ENCODE measurements around the gene EMP3. TPM values are rescaled to one million over a fixed set of nuclear protein-coding genes. Genes with fewer than 3 reads are reported as not detected.

The EMP3 gene
- total RNA-seq, 1 experiment from 2014 or later: 92.9 TPM

DNA sequence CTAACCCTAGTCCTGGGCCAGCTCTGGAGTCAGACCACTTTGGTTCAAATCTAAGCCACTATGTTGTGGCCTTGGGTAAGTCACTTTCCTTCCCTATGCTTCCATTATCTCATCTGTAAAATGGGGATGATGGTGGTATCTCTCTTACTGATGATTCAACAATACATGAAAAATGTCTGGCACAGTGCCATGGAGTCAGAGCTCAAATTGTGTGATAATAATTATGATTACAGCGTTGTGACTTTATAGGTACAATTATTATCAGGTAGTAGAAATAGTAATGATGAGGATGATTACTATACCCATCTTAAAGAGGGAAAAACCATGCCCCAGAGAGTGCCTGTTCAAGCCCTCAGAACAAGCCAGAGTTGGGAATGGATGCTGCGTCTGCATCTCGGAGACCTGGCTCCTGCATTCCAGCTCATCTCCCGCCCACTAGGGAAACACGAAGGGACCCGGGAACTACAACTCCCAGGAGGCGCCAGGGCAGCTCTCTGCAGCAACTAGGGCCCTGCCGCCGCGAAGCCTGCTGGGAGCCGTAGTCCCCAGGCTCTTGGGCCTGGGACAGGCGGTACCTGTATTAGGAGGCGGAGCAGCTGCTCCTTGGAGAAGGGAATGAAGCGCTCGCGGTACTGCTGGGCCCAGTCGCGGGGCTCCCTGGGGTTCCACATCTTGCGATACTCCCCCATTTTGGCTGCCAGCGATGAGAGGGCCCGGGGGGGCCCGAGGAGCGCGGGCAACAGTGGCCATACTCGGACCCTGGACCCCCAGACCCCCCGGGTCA, 37.6 kb downstream of the EMP3 start:
- TF ChIP-seq ZNF274 (IDR thresholded peaks at IDR 0.05; ENCODE audit: low read depth, low read length): no peak
- peak; percentile 73; the same call in 1 of the 2 replicates for TF ChIP-seq ZFX (IDR thresholded peaks at IDR 0.05)
- TF ChIP-seq YY1 (IDR thresholded peaks at IDR 0.05; ENCODE audit: extremely low read depth, insufficient replicate concordance, low read depth, low read length): peak; percentile 51
- TF ChIP-seq, protein P1, sequence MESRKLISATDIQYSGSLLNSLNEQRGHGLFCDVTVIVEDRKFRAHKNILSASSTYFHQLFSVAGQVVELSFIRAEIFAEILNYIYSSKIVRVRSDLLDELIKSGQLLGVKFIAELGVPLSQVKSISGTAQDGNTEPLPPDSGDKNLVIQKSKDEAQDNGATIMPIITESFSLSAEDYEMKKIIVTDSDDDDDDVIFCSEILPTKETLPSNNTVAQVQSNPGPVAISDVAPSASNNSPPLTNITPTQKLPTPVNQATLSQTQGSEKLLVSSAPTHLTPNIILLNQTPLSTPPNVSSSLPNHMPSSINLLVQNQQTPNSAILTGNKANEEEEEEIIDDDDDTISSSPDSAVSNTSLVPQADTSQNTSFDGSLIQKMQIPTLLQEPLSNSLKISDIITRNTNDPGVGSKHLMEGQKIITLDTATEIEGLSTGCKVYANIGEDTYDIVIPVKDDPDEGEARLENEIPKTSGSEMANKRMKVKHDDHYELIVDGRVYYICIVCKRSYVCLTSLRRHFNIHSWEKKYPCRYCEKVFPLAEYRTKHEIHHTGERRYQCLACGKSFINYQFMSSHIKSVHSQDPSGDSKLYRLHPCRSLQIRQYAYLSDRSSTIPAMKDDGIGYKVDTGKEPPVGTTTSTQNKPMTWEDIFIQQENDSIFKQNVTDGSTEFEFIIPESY (IDR thresholded peaks at IDR 0.05; ENCODE audit: extremely low read depth, insufficient replicate concordance, low read length): peak; percentile 34
- no peak for TF ChIP-seq SP1 (IDR thresholded peaks at IDR 0.05; ENCODE audit: low read depth)
- TF ChIP-seq, protein P2, sequence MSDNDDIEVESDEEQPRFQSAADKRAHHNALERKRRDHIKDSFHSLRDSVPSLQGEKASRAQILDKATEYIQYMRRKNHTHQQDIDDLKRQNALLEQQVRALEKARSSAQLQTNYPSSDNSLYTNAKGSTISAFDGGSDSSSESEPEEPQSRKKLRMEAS (IDR thresholded peaks at IDR 0.05): no peak
- peak; percentile 71 for TF ChIP-seq POLR2AphosphoS5 (IDR thresholded peaks at IDR 0.05; ENCODE audit: low read depth, low read length)
- TF ChIP-seq, protein P3, sequence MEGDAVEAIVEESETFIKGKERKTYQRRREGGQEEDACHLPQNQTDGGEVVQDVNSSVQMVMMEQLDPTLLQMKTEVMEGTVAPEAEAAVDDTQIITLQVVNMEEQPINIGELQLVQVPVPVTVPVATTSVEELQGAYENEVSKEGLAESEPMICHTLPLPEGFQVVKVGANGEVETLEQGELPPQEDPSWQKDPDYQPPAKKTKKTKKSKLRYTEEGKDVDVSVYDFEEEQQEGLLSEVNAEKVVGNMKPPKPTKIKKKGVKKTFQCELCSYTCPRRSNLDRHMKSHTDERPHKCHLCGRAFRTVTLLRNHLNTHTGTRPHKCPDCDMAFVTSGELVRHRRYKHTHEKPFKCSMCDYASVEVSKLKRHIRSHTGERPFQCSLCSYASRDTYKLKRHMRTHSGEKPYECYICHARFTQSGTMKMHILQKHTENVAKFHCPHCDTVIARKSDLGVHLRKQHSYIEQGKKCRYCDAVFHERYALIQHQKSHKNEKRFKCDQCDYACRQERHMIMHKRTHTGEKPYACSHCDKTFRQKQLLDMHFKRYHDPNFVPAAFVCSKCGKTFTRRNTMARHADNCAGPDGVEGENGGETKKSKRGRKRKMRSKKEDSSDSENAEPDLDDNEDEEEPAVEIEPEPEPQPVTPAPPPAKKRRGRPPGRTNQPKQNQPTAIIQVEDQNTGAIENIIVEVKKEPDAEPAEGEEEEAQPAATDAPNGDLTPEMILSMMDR (IDR thresholded peaks at IDR 0.05 in 2 of 3, conservative IDR thresholded peaks at IDR 0.05 in 1 of 3; ENCODE audit: borderline replicate concordance in 1 of 3, insufficient read depth in 1 of 3, low read depth in 2 of 3, low read length in 2 of 3): no peak
- TF ChIP-seq, protein P4, sequence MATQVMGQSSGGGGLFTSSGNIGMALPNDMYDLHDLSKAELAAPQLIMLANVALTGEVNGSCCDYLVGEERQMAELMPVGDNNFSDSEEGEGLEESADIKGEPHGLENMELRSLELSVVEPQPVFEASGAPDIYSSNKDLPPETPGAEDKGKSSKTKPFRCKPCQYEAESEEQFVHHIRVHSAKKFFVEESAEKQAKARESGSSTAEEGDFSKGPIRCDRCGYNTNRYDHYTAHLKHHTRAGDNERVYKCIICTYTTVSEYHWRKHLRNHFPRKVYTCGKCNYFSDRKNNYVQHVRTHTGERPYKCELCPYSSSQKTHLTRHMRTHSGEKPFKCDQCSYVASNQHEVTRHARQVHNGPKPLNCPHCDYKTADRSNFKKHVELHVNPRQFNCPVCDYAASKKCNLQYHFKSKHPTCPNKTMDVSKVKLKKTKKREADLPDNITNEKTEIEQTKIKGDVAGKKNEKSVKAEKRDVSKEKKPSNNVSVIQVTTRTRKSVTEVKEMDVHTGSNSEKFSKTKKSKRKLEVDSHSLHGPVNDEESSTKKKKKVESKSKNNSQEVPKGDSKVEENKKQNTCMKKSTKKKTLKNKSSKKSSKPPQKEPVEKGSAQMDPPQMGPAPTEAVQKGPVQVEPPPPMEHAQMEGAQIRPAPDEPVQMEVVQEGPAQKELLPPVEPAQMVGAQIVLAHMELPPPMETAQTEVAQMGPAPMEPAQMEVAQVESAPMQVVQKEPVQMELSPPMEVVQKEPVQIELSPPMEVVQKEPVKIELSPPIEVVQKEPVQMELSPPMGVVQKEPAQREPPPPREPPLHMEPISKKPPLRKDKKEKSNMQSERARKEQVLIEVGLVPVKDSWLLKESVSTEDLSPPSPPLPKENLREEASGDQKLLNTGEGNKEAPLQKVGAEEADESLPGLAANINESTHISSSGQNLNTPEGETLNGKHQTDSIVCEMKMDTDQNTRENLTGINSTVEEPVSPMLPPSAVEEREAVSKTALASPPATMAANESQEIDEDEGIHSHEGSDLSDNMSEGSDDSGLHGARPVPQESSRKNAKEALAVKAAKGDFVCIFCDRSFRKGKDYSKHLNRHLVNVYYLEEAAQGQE (IDR thresholded peaks at IDR 0.05; ENCODE audit: low read depth): no peak
- Histone ChIP-seq H3K79me2 (ENCODE audit: insufficient read depth, low read length) (no peaks in the 10 kb centered on the region), H3K9ac (ENCODE audit: low read length) (peak overlapping the region; percentile 83), H3K36me3 (ENCODE audit: control insufficient read depth in 1 of 2, insufficient read depth in 2 of 2, low read length in 2 of 2) (no peaks in the 10 kb centered on the region), H3K9me2 (ENCODE audit: insufficient read depth) (no peaks in the 10 kb centered on the region), H4K20me1 (ENCODE audit: insufficient read depth) (no peaks in the 10 kb centered on the region), H3K27ac (ENCODE audit: low read depth, low read length) (peak overlapping the region; percentile 86), H3K9me3 (ENCODE audit: control insufficient read depth in 1 of 2, insufficient read depth in 1 of 2, low read depth in 1 of 2, low read length in 2 of 2) (no peaks in the 10 kb centered on the region), H3K27me3 (ENCODE audit: insufficient read depth, low read length) (no peaks in the 10 kb centered on the region), H3K4me3 (replicated peaks in 1 of 2; ENCODE audit: low read depth in 1 of 2, low read length in 2 of 2) (peak overlapping the region; percentile 62 to 69), H3K4me1 (ENCODE audit: control insufficient read depth in 1 of 2, insufficient read depth in 2 of 2, low read length in 2 of 2) (peaks cover 5 to 24% of the 10 kb centered on the region in 2 experiments), H2AFZ (ENCODE audit: low read depth, low read length, poor library complexity, severe bottlenecking) (no peak overlapping the region), H3K4me2 (ENCODE audit: low read length) (peak overlapping the region; percentile 92)
- POLR2A ChIA-PET: interaction anchor here (0.8 to 2.4 kb wide), 6 partner anchors 9 to 1090 kb away, joined by 3 to 30 read pairs (median 6); partner anchors contain the start of genes ALDH16A1, EMP3, RPL18 and SPHK2
- RAD21 ChIA-PET (ENCODE audit: low non-redundant PET in 1 of 2, low total read pairs in 2 of 2, uncharacterized antibody in 2 of 2, unreplicated experiment in 2 of 2): interaction anchor here (0.5 to 1.1 kb wide), 4 partner anchors 29 to 130 kb away, joined by 3 to 8 read pairs (median 3); no protein-coding TSS in a partner anchor
- ATAC-seq: peak; percentile 87
- intact Hi-C loops (cut with micrococcal nuclease): loop anchor here (5.0 kb wide), 1 partner anchor 34 kb away; no protein-coding TSS in a partner anchor
- CTCF ChIA-PET: interaction anchor here (0.8 to 2.5 kb wide), 8 partner anchors 9 to 226 kb away, joined by 3 to 24 read pairs (median 8); partner anchors contain the start of genes GRIN2D and KDELR1
- BruUV-seq (replicated peaks): no TSS peak
- DNase-seq (ENCODE audit: low read depth, low spot score): peak; percentile 92

All from HCT116 (cell line).